Thyroid gland (tissue), 4 donors: ENCODE results near the gene ORM1.

Experiments
- CTCF ChIP-seq, 6 experiments: fragments of 200-600 bp in 3 of 6; fragments of 450-650 bp in 3 of 6; sonication (generic) in 3 of 6; IDR thresholded peaks; one replicate each; pipeline ENCODE4 v1.5.1; 2016 to 2019; ENCODE audit warnings: antibody characterized with exemption in 6 of 6, mild to moderate bottlenecking in 2 of 6, inconsistent platforms in 1 of 6, moderate library complexity in 1 of 6
- POLR2A ChIP-seq, 2 donors: fragments of 450-650 bp; IDR thresholded peaks; one replicate each; pipeline ENCODE4 v1.6.1; 2017; ENCODE audit warnings: antibody characterized with exemption in 2 of 2, mild to moderate bottlenecking in 2 of 2, moderate library complexity in 1 of 2

GRCh38 chr9:114274217-114274616 lies 48.7 kb upstream of the ORM1 start:
- TF ChIP-seq CTCF (IDR thresholded peaks at IDR 0.05), result no peak
- no peak for TF ChIP-seq POLR2A (IDR thresholded peaks at IDR 0.05)
